HEK293T (cell line): Measurements from ENCODE around the gene FAM229A.

Experiments used
- ARNT ChIP-seq: fragments of 450-650 bp; IDR thresholded peaks from 2 replicates; pipeline ENCODE4 v1.6.1; 2017; ENCODE audit warnings: mild to moderate bottlenecking
- BHLHE40 ChIP-seq: fragments of 450-650 bp; IDR thresholded peaks from 2 replicates; pipeline ENCODE4 v1.6.1; 2016; ENCODE audit warnings: mild to moderate bottlenecking, moderate library complexity, borderline replicate concordance
- CTBP1 ChIP-seq: fragments of 450-650 bp; IDR thresholded peaks from 2 replicates; pipeline ENCODE4 v1.6.1; 2016; ENCODE audit warnings: borderline replicate concordance
- ELF4 ChIP-seq: fragments of 450-650 bp; IDR thresholded peaks from 2 replicates; pipeline ENCODE4 v1.6.1; 2017; ENCODE audit warnings: antibody characterized with exemption
- FOXK2 ChIP-seq: fragments of 450-650 bp; IDR thresholded peaks from 2 replicates; pipeline ENCODE4 v1.6.1; 2016; ENCODE audit warnings: mild to moderate bottlenecking
- LEF1 ChIP-seq: fragments of 450-650 bp; IDR thresholded peaks from 2 replicates; pipeline ENCODE4 v1.6.1; 2017; ENCODE audit warnings: mild to moderate bottlenecking, borderline replicate concordance
- TARDBP ChIP-seq: fragments of 450-650 bp; IDR thresholded peaks from 2 replicates; pipeline ENCODE4 v1.6.1; 2016

- TF ChIP-seq ARNT: no peak
- TF ChIP-seq FOXK2: no peak
- no peak for TF ChIP-seq LEF1
- TF ChIP-seq CTBP1: no peak
- TF ChIP-seq TARDBP: no peak
- TF ChIP-seq BHLHE40: no peak
- no peak for TF ChIP-seq ELF4
Measured at GRCh38 chr1:32352239-32352745, 10.0 kb downstream of the FAM229A start.
